ENCODE measurements around the gene BBS10.
"Not testable (repeated sequence)": the region's sequence is repeated elsewhere in the genome, so short reads cannot be mapped to it uniquely, and the experiment has no call there.

The BBS10 gene

DNA sequence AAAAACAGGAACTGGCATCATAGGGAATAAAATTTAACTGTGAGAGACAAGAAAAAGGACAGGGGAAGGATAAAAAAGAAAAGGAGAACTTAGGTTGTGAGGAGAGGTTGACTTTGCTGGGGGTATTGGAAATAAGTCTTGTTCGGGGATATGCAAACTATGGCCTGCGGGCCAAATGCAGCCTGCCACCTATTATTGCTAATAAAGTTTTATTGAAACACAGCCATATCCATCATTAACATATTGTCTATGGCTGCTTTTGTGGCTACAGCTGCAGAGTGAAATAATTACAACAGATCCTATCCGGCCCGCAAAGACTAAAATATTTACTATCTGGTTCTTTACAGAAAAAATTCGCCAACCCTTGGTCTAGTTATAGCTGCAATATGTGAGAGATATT lies 18.6 kb downstream of the BBS10 start:
- no peak for DNase-seq (ENCODE audit: low spot score)

DNA sequence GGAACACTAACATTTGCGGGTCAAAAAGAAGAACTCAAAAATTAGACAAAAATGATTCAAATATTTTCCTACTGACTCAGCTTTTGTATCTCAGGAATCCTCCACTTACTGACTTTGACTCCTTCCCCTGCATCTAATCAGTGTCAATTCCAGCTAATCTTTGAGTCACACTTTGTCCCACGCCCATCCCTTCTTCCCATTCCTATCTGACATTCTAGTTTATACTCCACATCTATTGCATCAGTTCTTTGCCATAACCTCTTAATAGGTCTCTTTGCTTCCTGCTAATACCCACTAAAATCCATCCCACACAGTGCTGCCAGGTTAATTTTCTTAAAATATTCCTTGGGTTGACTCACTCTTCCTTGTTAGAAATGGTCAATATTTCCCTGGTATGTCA lies 19.1 kb downstream of the BBS10 start:
- no peak for DNase-seq (ENCODE audit: low spot score)

DNA sequence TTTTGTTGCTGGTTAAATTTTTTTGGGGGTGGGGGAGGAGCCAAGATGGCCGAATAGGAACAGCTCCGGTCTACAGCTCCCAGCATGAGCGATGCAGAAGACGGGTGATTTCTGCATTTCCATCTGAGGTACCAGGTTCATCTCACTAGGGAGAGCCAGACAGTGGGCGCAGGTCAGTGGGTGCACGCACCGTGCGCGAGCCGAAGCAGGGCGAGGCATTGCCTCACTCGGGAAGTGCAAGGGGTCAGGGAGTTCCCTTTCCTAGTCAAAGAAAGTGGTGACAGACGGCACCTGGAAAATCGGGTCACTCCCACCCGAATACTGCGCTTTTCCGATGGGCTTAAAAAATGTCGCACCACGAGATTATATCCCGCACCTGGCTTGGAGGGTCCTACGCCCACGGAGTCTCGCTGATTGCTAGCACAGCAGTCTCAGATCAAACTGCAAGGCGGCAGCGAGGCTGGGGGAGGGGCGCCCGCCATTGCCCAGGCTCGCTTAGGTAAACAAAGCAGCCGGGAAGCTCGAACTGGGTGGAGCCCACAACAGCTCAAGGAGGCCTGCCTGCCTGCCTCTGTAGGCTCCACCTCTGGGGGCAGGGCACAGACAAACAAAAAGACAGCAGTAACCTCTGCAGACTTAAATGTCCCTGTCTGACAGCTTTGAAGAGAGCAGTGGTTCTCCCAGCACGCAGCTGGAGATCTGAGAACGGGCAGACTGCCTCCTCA lies 28.5 kb downstream of the BBS10 start:
- DNase-seq (ENCODE audit: low spot score) = not testable (repeated sequence)

DNA sequence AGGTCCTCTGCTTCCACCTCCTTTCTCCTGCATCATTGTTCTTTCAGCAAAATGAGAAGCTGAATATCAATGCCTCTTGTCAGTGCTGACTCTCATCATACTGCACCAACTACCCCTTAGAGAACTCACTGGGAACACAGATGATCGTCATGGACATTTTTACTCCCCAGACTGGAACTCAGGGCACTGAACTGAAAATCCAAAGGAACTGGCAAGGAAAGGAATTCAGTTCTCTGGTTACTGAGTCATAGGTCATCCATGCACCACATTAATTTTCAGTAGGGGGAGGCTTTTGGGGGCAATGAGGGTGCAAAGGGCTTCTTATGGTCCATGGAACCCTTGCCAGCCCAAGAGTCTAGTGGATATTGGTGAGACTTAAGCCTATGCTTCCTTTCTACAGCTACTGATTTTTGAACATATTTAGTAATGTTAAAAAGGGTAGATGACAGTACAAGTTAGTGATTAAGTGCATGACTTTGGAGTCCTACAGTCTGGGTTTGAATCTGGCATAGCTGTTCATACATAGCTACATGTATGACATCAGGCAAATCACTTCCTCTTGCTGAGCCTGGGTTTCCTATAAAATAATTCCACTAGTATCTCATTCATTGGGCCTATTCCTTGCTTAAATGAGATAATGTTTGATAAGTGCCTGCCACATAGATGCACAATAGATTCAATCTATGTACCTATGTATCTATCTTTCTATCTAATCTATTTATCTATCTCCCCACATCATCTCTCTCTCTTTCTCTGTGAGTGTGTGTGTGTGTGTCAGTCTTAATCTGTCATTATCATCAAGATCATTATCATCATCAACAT lies 29.2 kb downstream of the BBS10 start:
- no peak for DNase-seq (ENCODE audit: low spot score)

DNA sequence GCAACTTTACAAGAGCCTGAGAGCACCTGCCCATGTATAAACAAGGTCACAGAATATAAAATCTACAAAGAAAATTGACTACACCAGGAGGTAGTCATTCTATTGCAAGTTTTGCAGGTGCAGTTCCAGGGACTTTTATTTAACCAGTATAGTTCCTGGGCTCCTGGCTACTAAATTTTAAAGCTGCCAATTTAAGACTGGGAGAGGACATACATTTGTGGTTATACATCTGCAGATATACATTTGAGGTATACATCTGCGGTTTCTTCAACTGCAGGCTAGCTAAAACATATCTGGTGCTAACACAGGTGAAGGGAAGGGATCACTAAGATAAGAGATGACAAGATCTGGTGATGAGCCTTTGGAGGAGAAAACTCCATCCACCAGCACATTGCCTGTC lies 30.2 kb downstream of the BBS10 start:
- DNase-seq (ENCODE audit: low spot score) = no peak

DNA sequence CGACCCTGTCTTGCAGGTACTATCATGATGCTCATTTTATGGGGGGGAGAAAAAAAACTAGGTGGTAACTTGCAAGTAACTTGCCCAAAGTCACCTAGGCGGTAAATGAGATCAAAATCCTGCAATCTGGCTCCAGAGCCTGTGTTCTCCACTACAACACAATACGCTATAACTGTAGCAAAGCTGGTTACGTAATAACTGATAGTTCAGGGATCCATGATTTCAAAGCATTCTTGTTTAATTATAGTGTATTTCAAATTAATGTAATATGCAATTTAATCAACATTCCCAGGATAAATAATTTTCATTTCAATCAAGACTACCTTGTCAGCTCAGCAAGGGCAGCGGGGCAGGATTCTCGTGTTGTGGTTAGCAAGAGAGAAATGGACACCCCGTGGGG lies 31.7 kb downstream of the BBS10 start:
- no peak for DNase-seq (ENCODE audit: low spot score)

DNA sequence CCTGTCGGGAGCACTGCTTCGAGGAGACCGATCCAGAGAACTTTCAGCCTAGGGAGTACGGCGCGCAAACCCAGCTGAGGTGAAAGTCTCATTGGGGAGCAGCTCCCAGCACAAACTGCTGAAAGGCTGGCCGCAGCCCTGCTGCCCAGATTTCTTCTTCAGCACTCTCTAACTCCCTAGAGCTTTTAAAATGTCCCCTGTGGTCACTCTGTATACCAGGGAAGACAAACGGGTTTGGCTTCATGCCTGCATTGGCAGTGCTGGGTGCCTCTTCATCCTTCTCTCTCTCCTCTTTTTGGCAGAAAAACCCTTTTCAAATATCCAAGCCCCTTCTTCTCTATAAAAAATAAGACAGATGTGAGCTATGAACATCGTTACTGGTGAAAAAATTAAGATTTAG lies 34.9 kb downstream of the BBS10 start:
- DNase-seq (ENCODE audit: low spot score) = no peak

DNA sequence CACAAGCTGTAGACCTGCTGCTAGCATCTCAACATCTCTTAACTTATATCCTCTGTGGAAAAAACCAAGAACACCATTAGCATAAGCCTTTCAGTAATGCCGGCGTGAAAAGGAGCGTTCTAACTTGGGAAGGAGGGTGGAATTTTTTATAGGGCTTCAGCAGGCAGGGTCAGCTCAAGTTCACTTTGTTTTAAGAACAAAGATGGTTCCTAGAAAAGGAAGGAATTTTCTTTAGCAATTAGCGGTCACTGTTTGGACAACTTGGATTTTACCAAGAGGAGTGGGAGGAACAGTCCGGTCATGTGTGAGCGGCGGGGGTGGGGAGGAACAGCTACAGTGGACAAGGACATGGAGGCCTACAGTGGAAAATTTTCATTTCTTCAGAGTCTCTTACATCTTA lies 35.9 kb downstream of the BBS10 start:
- no peak for DNase-seq (ENCODE audit: low spot score)

DNA sequence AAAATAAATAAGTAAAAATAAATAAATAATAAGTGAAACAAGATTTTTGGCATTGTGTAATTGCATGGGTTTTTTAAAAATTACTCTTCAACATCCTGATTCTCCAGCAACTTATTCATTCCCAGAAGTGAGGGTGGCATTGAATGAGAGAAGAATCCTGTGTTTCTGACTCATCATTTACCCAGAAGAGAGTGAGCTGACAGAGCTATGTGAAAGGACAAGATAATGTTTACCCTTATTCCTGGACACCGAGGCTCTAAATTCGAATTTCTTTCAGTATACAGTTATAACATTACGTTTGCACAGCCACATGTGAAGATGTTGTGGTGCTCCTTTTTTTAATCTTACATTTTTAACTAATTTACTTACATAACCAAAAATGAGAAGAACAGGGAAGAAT lies 36.4 kb downstream of the BBS10 start:
- DNase-seq (ENCODE audit: low spot score) = no peak

DNA sequence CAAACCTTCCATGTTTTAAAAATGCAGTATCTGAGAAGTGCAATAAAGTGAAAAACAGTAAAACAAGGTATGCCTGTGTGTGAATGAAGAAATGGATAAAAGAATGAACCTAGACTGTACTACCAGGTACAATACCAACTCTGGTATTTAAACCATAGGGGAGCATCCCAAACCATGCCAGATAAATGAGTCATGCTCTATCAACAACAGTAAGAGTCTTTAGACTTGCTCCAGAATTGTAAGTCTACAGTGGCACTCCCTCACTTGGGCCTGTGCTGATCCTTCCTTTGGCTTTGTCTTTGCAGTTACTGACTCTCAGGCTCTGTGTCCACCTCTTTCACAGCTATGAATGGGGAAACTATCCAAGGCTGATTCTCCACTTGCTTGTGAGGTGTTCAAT lies 38.1 kb downstream of the BBS10 start:
- no peak for DNase-seq (ENCODE audit: low spot score)

DNA sequence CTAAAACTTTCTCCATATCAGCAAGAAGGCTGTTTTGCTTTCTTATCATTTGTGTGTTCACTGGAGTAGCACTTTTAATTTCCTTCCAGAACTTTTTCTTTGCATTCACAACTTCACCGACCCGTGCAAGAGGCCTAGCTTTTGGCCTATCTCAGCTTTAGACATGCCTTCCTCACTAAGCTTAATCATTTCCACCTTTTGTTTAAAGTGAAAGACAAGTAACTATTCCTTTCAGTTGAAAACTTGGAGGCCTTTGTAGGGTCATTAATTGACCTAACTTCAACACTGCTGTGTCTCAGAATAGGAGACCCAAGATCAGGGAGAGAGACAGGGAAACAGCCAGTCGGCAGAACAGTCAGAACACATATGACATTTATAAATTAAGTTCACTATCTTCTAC lies 39.3 kb downstream of the BBS10 start:
- DNase-seq (ENCODE audit: low spot score) = no peak

DNA sequence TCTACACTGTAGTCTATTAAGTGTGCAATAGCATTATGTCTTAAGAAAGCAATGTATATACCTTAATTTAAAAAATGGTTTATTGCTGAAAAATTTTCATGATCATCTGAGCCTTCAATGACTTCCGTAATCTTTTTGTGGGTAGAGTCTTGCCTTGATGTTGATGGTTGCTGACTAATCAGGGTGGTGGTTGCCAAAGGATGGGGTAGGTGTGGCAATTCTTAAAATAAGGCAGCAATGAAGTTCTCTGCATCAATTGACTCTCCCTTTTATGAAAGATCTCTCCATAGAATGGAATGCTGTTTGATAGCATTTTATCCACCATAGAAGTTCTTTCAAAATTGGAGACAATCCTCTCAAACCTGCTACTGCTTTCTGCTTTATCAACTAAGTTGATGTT lies 41.1 kb downstream of the BBS10 start:
- DNase-seq (ENCODE audit: low spot score) = no peak

DNA sequence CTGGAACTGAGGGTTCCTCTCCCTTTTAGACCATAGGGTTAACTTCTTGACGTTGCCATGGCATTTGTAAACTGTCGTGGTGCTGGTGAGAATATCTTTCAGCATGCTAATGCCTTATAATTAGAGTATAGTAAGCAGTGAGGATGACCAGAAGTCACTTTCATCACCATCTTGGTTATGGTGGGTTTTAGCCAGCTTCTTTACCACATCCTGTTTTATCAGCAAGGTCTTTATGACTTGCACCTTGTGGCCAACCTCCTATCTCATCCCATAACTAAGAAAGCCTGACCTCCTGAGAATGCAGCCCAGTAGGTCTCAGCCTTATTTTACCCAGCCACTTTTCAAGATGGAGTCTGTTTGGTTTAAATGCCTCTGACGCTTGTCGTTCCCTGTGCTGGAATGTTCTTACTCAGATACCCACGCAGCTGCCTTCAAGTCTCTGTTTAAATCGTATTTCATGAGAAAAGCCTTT lies 44.2 kb downstream of the BBS10 start:
- DNase-seq (ENCODE audit: low spot score) = no peak

DNA sequence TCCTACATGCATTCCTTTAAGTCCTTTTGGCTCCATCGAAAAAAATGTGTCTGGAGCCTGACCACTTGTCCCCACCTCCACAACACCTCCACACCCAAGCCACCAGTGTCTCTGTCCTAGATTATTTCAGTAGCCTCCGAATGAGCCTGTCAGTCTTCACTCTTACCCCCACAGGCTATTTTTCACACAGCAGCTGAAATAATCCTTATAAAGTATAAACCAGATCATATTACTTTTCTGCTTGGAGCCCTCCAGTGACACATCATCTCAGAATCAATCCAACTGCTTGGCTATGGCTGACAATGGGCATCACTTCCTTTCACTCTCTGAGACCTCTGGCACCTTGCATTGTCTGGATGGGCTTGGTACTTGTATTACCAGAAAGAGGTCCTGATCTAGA lies 44.9 kb downstream of the BBS10 start:
- no peak for DNase-seq (ENCODE audit: low spot score)

DNA sequence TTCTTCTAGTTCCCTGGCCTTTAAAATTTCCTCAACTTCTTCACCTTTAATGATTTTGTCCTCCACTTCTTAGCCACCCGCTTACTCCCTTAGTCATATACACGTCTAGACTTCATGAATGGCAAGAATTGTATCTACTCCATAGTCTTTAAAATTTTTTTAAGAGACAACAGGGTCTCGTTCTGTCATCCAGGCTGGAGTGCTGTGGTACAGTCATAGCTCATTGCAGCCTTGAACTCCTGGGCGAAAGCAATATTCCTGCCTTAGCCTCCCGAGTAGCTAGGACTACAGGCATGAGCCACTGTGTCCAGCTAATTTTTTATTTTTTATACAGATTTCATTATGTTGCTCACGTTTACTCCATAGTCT lies 47.9 kb downstream of the BBS10 start:
- DNase-seq (ENCODE audit: low spot score) = no peak

DNA sequence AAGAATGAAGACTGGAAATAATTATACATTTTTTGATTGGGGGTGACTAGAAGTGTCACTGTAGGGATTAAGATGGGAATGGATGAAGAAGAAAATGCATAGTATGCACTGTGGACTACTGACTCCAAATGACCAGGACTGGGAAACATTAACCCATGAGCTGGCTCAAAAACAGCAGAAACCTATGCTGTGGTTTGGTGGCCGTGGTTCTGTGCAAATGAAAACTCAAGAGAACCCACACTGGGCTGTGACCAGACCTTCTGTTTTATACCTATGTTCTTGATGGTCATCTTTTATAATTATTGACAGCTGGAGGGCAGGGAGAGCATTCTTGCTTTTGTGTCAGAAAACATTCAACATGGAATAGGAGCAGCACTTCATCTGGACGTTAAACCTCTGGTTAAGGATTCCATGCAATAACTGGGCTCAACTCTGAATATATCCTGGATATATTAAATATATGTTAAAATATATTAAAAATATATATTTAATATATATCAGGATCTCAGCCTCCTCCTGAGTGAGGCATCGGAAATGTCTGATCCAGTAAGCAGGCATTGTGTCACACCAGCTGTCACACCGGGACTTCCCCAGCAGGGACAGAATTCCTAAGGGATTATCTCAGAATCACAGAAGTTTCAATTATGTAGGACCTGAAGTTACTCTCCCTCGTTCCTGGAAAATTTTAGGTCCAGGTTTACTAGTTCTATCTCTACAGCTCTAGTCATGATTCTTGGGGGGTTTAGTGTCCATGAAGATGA lies 48.5 kb downstream of the BBS10 start:
- no peak for DNase-seq (ENCODE audit: low spot score)
